ENCODE measurements around the gene DNASE1L3. TPM values are rescaled to one million over a fixed set of nuclear protein-coding genes. Genes with fewer than 3 reads are reported as not detected.

The DNASE1L3 gene
- total and polyA plus RNA-seq, 2 of the 13 experiments (the other 11 are each of a cell fraction or from before 2014, with no cell fraction given) = 0.86 to 1.7 TPM

GRCh38 chr3:58180099-58180880 lies 30.5 kb downstream of the DNASE1L3 start (continued):
- TF ChIP-seq, protein P1, sequence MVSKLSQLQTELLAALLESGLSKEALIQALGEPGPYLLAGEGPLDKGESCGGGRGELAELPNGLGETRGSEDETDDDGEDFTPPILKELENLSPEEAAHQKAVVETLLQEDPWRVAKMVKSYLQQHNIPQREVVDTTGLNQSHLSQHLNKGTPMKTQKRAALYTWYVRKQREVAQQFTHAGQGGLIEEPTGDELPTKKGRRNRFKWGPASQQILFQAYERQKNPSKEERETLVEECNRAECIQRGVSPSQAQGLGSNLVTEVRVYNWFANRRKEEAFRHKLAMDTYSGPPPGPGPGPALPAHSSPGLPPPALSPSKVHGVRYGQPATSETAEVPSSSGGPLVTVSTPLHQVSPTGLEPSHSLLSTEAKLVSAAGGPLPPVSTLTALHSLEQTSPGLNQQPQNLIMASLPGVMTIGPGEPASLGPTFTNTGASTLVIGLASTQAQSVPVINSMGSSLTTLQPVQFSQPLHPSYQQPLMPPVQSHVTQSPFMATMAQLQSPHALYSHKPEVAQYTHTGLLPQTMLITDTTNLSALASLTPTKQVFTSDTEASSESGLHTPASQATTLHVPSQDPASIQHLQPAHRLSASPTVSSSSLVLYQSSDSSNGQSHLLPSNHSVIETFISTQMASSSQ (IDR thresholded peaks at IDR 0.05; ENCODE audit: low read depth) = no peak
- TF ChIP-seq, protein P1 (CRISPR knock-in tag; IDR thresholded peaks at IDR 0.05; ENCODE audit: borderline replicate concordance) = no peak
- no peak for TF ChIP-seq ZBTB1 (CRISPR knock-in tag; IDR thresholded peaks at IDR 0.05; ENCODE audit: borderline replicate concordance)
- no peak for TF ChIP-seq SMARCC2 (IDR thresholded peaks at IDR 0.05)
- TF ChIP-seq ZNF17 (CRISPR knock-in tag; IDR thresholded peaks at IDR 0.05) = no peak

GRCh38 chr3:58179235-58180098 lies 31.3 kb downstream of the DNASE1L3 start:
- intact Hi-C loops (cut with micrococcal nuclease; ENCODE audit: unreplicated experiment) = no loop called here
- DNase-seq (ENCODE audit: low spot score) (no peak), FAIRE-seq (no peak), ATAC-seq (peak; percentile 4)
- Histone ChIP-seq H3K4me3 (replicated peaks in 1 of 3; ENCODE audit: insufficient read depth in 1 of 3, low read depth in 2 of 3, low read length in 3 of 3) (peak overlapping the region in 1 of 3 experiments; percentile 29; a peak in 1 of 6 replicates), H3K27ac (ENCODE audit: extremely low read length, insufficient read depth, low read length) (no peak overlapping the region), H4K20me1 (ENCODE audit: insufficient read depth, low read length) (no peaks in the 10 kb centered on the region), H2AFZ (ENCODE audit: low read length) (no peak overlapping the region), H3K36me3 (replicated peaks in 1 of 2; ENCODE audit: control insufficient read depth in 1 of 2, insufficient read depth in 2 of 2, low read length in 2 of 2) (no peaks in the 10 kb centered on the region), H3K4me1 (ENCODE audit: insufficient read depth, low read length) (peaks cover 100% of the 10 kb centered on the region), H3K4me2 (ENCODE audit: low read depth, low read length) (peak overlapping the region; percentile 77), H3K79me2 (ENCODE audit: insufficient read depth, low read length) (no peaks in the 10 kb centered on the region), H3K27me3 (ENCODE audit: control insufficient read depth in 1 of 2, insufficient read depth in 2 of 2, low read length in 2 of 2) (peaks cover 0 to 16% of the 10 kb centered on the region in 2 experiments; a peak in 2 of 5 replicates), H3K9me3 (ENCODE audit: low read length) (no peaks in the 10 kb centered on the region), H3K9ac (ENCODE audit: insufficient read depth, low read depth, low read length) (no peak overlapping the region)
- in situ Hi-C loops (cut with HindIII; ENCODE audit: extremely low pct_ligation_motif_present, low pct_unique_long_range_greater_than_20kb) = loop anchor here (5.0 to 10.0 kb wide), 2 partner anchors 38 to 235 kb away; no protein-coding TSS in a partner anchor
- CTCF ChIA-PET (ENCODE audit: low intra/inter-chr PET ratio, low total read pairs) = no interaction called here
- 38% methylated on average over 8 of the region's 13 CpGs for WGBS (ENCODE audit: low lambda C conversion rate)
- BruUV-seq (replicated peaks) = no TSS peak
- POLR2A ChIA-PET = interaction anchor here (0.9 to 2.4 kb wide), 2 partner anchors 14 to 127 kb away, joined by 4 to 13 read pairs; partner anchors contain the start of genes HTD2 and RPP14
- no peak for TF ChIP-seq DNMT1 (CRISPR knock-in tag; IDR thresholded peaks at IDR 0.05)
- no peak for TF ChIP-seq ZNF20 (CRISPR knock-in tag; IDR thresholded peaks at IDR 0.05)
- no peak for TF ChIP-seq ZNF138 (CRISPR knock-in tag; IDR thresholded peaks at IDR 0.05; ENCODE audit: low read depth)
- peak; percentile 79 for TF ChIP-seq ZKSCAN1 (IDR thresholded peaks at IDR 0.05; ENCODE audit: low read length)
- no peak for TF ChIP-seq GATAD2A (CRISPR knock-in tag; IDR thresholded peaks at IDR 0.05)
- no peak for TF ChIP-seq ZNF570 (CRISPR knock-in tag; IDR thresholded peaks at IDR 0.05; ENCODE audit: borderline replicate concordance)
- TF ChIP-seq, protein P2, sequence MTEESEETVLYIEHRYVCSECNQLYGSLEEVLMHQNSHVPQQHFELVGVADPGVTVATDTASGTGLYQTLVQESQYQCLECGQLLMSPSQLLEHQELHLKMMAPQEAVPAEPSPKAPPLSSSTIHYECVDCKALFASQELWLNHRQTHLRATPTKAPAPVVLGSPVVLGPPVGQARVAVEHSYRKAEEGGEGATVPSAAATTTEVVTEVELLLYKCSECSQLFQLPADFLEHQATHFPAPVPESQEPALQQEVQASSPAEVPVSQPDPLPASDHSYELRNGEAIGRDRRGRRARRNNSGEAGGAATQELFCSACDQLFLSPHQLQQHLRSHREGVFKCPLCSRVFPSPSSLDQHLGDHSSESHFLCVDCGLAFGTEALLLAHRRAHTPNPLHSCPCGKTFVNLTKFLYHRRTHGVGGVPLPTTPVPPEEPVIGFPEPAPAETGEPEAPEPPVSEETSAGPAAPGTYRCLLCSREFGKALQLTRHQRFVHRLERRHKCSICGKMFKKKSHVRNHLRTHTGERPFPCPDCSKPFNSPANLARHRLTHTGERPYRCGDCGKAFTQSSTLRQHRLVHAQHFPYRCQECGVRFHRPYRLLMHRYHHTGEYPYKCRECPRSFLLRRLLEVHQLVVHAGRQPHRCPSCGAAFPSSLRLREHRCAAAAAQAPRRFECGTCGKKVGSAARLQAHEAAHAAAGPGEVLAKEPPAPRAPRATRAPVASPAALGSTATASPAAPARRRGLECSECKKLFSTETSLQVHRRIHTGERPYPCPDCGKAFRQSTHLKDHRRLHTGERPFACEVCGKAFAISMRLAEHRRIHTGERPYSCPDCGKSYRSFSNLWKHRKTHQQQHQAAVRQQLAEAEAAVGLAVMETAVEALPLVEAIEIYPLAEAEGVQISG (CRISPR knock-in tag; IDR thresholded peaks at IDR 0.05) = no peak
- no peak for TF ChIP-seq BORCS8-MEF2B (CRISPR knock-in tag; IDR thresholded peaks at IDR 0.05)
- no peak for TF ChIP-seq FOXA1 (IDR thresholded peaks at IDR 0.05)
- no peak for TF ChIP-seq FOXA1 (CRISPR knock-in tag; IDR thresholded peaks at IDR 0.05)
- TF ChIP-seq ZSCAN22 (CRISPR knock-in tag; IDR thresholded peaks at IDR 0.05) = no peak
